ENCODE results near the gene CPSF3.

The CPSF3 gene

DNA sequence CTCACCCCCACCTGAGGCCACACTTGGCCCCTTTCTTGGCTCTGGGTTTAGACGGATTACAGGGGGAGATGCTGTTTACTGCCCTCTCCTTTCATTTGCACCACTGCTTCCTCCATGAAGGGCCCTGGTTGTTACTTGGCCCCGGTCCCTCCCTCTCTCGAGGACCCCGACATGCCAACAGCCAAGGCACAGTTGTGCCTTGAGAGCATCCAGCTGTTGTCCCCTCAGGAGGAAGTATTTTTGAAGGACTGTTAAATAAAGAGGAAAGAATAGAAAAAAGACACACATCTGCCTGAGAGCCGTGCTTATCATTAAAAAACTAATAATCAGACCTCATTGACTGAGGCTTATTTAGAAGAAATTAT, 44.1 kb upstream of the CPSF3 start:
- TF ChIP-seq, protein P1, sequence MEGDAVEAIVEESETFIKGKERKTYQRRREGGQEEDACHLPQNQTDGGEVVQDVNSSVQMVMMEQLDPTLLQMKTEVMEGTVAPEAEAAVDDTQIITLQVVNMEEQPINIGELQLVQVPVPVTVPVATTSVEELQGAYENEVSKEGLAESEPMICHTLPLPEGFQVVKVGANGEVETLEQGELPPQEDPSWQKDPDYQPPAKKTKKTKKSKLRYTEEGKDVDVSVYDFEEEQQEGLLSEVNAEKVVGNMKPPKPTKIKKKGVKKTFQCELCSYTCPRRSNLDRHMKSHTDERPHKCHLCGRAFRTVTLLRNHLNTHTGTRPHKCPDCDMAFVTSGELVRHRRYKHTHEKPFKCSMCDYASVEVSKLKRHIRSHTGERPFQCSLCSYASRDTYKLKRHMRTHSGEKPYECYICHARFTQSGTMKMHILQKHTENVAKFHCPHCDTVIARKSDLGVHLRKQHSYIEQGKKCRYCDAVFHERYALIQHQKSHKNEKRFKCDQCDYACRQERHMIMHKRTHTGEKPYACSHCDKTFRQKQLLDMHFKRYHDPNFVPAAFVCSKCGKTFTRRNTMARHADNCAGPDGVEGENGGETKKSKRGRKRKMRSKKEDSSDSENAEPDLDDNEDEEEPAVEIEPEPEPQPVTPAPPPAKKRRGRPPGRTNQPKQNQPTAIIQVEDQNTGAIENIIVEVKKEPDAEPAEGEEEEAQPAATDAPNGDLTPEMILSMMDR (IDR thresholded peaks at IDR 0.05; ENCODE audit: extremely low read depth, insufficient read depth, missing control alignments): no peak
- DNase-seq (ENCODE audit: low spot score): no peak
- in situ Hi-C loops (cut with MboI; ENCODE audit: low pct_unique_long_range_greater_than_20kb, low sequenced_read_pairs, unreplicated experiment): no loop called here

DNA sequence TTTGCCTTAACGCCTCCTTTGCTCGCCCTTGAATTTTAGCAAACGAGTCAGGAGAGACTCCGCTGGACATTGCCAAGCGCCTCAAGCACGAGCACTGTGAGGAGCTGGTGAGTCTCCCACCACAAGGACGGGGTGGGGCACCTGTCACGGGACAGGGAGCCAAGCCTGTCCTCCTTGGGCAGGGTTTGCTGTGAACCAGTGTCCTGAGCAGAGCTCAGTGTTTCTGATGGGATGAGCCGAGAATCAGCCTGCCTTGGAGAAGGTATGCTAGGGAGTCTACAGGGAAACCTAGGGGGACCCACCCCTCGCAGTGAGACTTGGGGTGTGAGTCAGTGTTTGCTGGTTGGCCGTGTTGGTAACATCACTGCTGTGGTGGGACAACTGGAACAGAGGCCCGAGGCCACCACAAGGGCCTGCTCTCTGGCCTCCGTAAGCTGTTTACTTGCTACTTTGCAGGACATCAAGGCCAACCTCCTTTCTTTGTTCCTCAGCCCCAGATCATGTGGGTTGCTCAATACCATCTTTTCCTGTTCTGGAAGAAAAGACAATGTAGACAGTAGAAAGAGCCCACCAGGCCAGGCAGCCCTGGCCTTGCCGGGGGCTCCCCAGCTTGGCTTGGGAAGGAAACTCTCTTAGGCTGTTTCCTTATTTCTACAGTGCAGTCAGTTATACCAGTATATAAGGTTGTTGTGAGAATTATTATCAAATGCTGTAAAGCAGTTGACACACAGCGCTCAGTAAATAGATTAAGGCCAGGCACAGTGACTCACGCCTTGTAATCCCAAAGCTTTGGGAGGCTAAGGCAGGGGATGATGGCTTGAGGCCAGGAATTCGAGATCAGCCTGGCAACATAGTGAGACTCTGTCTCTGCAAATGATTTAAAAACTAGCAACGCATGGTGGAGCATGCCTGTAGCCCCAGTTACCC, 42.5 kb upstream of the CPSF3 start:
- no peak for DNase-seq (ENCODE audit: low spot score)
- TF ChIP-seq, protein P1 (IDR thresholded peaks at IDR 0.05; ENCODE audit: extremely low read depth, insufficient read depth, missing control alignments): no peak
- in situ Hi-C loops (cut with MboI; ENCODE audit: low pct_unique_long_range_greater_than_20kb, low sequenced_read_pairs, unreplicated experiment): no loop called here

DNA sequence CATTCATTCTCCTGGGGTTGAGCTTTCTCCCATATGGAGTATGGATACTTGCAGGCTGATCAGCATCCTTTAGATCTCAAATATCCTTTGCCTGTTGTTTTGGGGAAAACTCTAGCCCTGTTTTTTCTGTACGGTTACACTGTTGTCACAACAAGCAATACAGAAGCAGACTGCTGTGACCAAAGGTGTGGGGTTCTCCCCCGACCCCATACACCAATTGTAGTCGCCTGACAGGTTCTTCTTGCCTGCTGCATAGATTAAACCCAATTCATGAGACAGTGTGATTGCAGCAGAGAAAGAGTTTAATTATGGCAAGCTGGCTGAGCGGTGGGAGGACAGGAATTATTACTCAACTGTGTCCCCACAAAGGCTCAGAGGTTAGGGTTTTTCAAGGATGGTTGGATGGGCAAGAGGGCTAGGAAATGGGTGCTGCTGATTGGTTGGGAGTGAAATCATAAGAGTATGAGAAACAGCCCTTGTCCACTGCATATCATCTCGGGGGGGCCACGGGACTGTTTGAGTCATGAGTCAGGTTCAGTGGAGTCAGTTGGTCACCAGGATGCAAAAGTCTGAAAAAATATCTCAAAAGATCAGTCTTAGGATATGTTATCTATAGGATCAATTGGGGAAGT, 40.7 kb upstream of the CPSF3 start:
- no peak for DNase-seq (ENCODE audit: low spot score)
- TF ChIP-seq, protein P1 (IDR thresholded peaks at IDR 0.05; ENCODE audit: extremely low read depth, insufficient read depth, missing control alignments): no peak
- in situ Hi-C loops (cut with MboI; ENCODE audit: low pct_unique_long_range_greater_than_20kb, low sequenced_read_pairs, unreplicated experiment): no loop called here

DNA sequence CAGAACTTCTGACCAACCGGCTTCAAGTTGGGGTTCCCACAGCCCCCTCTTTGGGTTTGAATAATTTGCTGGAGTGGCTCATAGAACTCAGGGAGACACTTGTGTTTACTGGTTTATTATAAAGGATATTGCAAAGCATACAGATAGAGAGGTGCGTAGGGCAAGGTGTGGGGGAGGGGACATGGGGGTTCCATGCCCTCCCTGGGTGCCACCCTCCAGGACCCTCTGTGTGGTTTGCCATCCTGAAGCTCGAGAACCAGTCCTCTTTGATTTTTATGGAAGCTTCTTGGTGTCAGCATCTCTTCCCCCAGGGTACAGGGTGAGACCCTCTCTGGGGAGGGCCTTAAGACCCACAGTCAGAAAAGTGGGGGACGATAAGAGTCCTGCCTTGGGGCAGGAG, 38.9 kb upstream of the CPSF3 start:
- TF ChIP-seq, protein P1 (IDR thresholded peaks at IDR 0.05; ENCODE audit: extremely low read depth, insufficient read depth, missing control alignments): no peak
- DNase-seq (ENCODE audit: low spot score): no peak
- in situ Hi-C loops (cut with MboI; ENCODE audit: low pct_unique_long_range_greater_than_20kb, low sequenced_read_pairs, unreplicated experiment): no loop called here

DNA sequence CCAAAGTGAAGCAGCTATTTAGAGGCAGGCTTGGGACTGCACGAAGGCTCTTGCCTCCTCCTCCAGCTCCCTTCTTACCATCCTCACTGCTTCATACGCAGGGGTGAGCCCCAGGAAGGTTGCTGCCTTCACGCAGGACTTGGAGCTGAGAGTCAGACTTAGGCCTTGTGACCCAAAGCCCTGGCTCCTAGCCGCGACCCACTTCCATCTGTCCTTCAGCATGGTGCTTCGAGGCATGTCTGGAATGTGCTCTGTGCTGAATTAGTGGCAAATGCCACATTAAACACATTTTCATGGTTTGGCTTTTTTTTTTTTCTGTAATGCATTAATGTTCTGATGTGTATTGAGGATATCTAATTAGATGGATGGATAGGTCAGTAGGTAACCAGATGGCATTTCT, 37.6 kb upstream of the CPSF3 start:
- TF ChIP-seq, protein P1 (IDR thresholded peaks at IDR 0.05; ENCODE audit: extremely low read depth, insufficient read depth, missing control alignments): no peak
- in situ Hi-C loops (cut with MboI; ENCODE audit: low pct_unique_long_range_greater_than_20kb, low sequenced_read_pairs, unreplicated experiment): no loop called here
- no peak for DNase-seq (ENCODE audit: low spot score)

DNA sequence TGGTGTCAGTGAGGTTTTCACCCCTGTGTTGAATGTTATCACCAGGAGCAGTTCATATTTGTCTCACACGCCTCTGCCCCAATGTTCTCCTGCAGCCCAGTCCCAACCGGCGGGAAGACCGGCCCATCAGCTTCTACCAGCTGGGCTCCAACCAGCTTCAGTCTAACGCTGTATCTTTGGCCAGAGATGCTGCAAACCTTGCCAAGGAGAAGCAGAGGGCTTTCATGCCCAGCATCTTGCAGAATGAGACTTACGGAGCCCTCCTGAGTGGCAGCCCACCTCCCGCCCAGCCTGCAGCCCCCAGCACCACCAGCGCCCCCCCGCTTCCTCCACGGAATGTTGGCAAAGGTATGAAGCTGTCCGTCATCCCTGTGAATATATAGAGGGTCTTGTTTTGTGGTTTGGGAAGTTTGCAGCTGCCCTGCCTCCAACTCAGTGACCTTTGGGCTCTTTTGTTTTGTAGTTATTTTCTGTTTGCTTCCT, 35.2 kb upstream of the CPSF3 start:
- no peak for DNase-seq (ENCODE audit: low spot score)
- TF ChIP-seq, protein P1 (IDR thresholded peaks at IDR 0.05; ENCODE audit: extremely low read depth, insufficient read depth, missing control alignments): no peak
- in situ Hi-C loops (cut with MboI; ENCODE audit: low pct_unique_long_range_greater_than_20kb, low sequenced_read_pairs, unreplicated experiment): no loop called here

Data from GM13977 (cell line).